KMS-11 (cell line): ENCODE data around the gene GRK5.

Experiments
- H2AFZ ChIP-seq: fragments of 200-600 bp; sonication (generic); 2 replicates; pipeline ENCODE4 v1.6.1; 2016; ENCODE audit warnings: antibody characterized with exemption, mixed run types, low read depth
- H3K27ac ChIP-seq: fragments of 200-600 bp; sonication (generic); 2 replicates; pipeline ENCODE4 v1.6.1; 2016; ENCODE audit warnings: mild to moderate bottlenecking, mixed run types
- H3K27me3 ChIP-seq: fragments of 200-600 bp; sonication (generic); 2 replicates; pipeline ENCODE4 v1.6.1; 2017; ENCODE audit warnings: mild to moderate bottlenecking, low read depth, mixed run types, moderate library complexity; ENCODE audit not compliant: insufficient read depth
- H3K36me3 ChIP-seq: fragments of 200-600 bp; sonication (generic); 2 replicates; pipeline ENCODE4 v1.6.1; 2017; ENCODE audit warnings: mild to moderate bottlenecking, mixed run types; ENCODE audit not compliant: insufficient read depth
- H3K4me1 ChIP-seq: fragments of 200-600 bp; sonication (generic); 2 replicates; pipeline ENCODE4 v1.6.1; 2016; ENCODE audit warnings: mild to moderate bottlenecking, low read depth, mixed run types; ENCODE audit not compliant: poor library complexity, severe bottlenecking
- H3K4me2 ChIP-seq: fragments of 200-600 bp; sonication (generic); 2 replicates; pipeline ENCODE4 v1.7.0; 2016; ENCODE audit warnings: mild to moderate bottlenecking, mixed run types
- H3K4me3 ChIP-seq: fragments of 200-600 bp; sonication (generic); IDR thresholded peaks from 2 replicates; pipeline ENCODE4 v1.6.1; 2017; ENCODE audit warnings: low read depth, low read length, mixed read lengths; ENCODE audit not compliant: insufficient read depth
- H3K79me2 ChIP-seq: fragments of 200-600 bp; sonication (generic); 2 replicates; pipeline ENCODE4 v1.6.1; 2016; ENCODE audit warnings: low read depth, mixed run types; ENCODE audit not compliant: insufficient read depth
- H3K9ac ChIP-seq: fragments of 200-600 bp; sonication (generic); 2 replicates; pipeline ENCODE4 v1.6.1; 2016; ENCODE audit warnings: mild to moderate bottlenecking, mixed run types
- H4K20me1 ChIP-seq: fragments of 200-600 bp; sonication (generic); 2 replicates; pipeline ENCODE4 v1.6.1; 2016; ENCODE audit warnings: mild to moderate bottlenecking, mixed run types; ENCODE audit not compliant: insufficient read depth
- TF ChIP-seq, protein P1 (sequence below): fragments of 200-600 bp; sonication (generic); conservative IDR thresholded peaks from 2 replicates; pipeline ENCODE4 v1.6.1; 2017; ENCODE audit warnings: low read depth, mild to moderate bottlenecking, antibody characterized with exemption, low read length, moderate library complexity, mixed read lengths

The GRK5 gene

DNA sequence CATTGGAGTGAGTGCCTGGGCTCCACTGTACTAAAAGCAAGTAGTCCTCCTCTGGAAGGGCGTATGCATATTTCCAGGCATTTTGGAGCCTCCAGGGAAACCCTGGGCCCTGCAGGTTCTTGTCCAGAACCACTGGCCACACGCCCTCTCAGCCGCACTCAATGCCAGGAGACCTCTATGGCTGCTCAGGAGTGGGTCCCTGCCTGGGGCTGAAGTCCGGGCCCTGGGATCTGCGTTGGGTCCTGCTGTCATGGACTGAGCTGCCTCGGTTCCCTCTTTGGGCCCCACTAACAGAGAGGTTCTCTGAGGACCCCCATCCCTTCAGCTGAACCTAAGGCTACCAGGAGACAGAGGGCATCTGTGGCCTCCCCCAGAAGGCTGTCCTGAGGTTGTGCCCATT lies 58.3 kb downstream of the GRK5 start:
- H3K79me2 ChIP-seq = no peaks in the 10 kb centered on the region
- H3K4me2 ChIP-seq = no peak overlapping the region
- H3K27me3 ChIP-seq = no peaks in the 10 kb centered on the region
- TF ChIP-seq, protein P1, sequence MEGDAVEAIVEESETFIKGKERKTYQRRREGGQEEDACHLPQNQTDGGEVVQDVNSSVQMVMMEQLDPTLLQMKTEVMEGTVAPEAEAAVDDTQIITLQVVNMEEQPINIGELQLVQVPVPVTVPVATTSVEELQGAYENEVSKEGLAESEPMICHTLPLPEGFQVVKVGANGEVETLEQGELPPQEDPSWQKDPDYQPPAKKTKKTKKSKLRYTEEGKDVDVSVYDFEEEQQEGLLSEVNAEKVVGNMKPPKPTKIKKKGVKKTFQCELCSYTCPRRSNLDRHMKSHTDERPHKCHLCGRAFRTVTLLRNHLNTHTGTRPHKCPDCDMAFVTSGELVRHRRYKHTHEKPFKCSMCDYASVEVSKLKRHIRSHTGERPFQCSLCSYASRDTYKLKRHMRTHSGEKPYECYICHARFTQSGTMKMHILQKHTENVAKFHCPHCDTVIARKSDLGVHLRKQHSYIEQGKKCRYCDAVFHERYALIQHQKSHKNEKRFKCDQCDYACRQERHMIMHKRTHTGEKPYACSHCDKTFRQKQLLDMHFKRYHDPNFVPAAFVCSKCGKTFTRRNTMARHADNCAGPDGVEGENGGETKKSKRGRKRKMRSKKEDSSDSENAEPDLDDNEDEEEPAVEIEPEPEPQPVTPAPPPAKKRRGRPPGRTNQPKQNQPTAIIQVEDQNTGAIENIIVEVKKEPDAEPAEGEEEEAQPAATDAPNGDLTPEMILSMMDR = no peak
- H3K4me3 ChIP-seq = no peak overlapping the region
- no peaks in the 10 kb centered on the region for H3K4me1 ChIP-seq
- H3K36me3 ChIP-seq = no peaks in the 10 kb centered on the region
- H3K27ac ChIP-seq = no peak overlapping the region
- H2AFZ ChIP-seq = no peak overlapping the region
- H4K20me1 ChIP-seq = no peaks in the 10 kb centered on the region
- H3K9ac ChIP-seq = no peak overlapping the region

DNA sequence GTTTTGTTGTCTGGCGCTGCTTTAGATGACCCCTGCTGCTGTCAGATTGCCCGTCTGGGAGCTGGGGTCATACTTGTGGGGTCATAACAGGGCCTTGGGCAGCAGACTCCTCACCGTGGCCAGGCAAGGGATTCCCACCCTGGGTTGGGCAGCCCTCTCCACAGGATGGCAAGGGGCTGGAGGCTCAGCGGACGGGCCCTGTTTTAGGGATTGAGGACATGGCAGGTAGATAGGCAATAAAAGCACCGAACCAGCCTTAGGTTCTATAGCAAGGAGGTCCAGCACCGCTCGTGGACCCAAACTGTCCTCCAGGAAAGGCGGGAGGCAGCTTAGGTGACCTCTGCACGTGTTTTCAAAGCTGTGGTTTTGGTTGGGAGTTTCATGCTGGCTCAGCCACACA lies 60.0 kb downstream of the GRK5 start:
- TF ChIP-seq, protein P1 = no peak
- no peaks in the 10 kb centered on the region for H4K20me1 ChIP-seq
- H3K79me2 ChIP-seq = no peaks in the 10 kb centered on the region
- H3K36me3 ChIP-seq = no peaks in the 10 kb centered on the region
- no peak overlapping the region for H2AFZ ChIP-seq
- H3K4me2 ChIP-seq = no peak overlapping the region
- no peaks in the 10 kb centered on the region for H3K27me3 ChIP-seq
- H3K27ac ChIP-seq = no peak overlapping the region
- H3K4me1 ChIP-seq = no peaks in the 10 kb centered on the region
- no peak overlapping the region for H3K4me3 ChIP-seq
- no peak overlapping the region for H3K9ac ChIP-seq

DNA sequence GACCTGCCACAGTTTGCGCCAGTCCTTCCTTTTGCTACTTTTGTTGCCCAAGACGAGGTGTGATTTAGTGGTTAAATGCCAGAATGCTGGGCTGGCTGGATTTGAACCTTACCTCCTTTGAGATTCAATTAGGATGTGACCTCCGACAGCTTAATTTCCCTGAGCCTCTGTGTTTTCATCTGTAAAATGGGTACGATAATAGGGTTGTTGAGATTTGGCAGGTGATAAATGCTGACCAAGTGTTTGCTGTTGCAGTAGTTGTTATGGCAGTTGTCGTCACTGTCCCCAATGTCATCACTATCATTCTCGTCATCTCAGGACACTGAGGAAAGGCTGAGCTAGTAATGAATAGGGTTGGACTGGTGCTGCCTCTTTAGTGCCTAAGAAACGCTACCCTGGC lies 61.1 kb downstream of the GRK5 start:
- no peak overlapping the region for H3K4me2 ChIP-seq
- H3K9ac ChIP-seq = no peak overlapping the region
- no peak overlapping the region for H3K27ac ChIP-seq
- H3K79me2 ChIP-seq = no peaks in the 10 kb centered on the region
- TF ChIP-seq, protein P1 = no peak
- no peak overlapping the region for H3K4me3 ChIP-seq
- H3K27me3 ChIP-seq = no peaks in the 10 kb centered on the region
- H2AFZ ChIP-seq = no peak overlapping the region
- H3K36me3 ChIP-seq = no peaks in the 10 kb centered on the region
- H4K20me1 ChIP-seq = no peaks in the 10 kb centered on the region
- no peaks in the 10 kb centered on the region for H3K4me1 ChIP-seq

DNA sequence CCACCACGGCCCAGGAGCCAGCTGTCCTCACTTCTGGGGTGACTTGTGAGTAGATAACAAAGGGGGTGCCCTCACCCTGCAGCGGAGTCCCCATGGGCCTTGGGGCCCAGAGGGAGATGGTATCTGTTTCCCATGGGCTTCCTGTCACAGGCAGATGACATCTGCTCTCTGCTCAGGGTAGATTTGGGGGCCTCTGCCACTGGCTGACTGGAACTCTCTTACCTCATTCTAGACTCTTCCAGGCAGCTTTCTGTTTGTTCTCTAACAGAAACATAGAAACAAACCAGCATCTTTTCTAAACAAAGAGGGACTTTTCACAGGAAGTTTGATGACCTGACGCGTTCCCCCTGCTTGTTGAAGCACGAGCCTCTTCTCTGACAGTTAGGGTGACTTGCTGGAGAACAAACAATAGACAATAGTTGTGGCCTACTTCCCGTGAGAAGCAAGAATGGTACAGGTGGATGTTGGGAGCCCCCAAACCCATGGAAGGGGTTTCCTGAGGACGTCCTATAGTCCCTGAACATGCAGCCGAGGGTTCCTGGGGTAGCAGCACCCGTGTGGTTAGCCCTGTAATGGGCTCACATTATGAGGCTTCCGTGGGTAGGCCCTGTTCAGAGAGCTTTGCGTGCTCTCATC lies 61.6 kb downstream of the GRK5 start:
- Histone ChIP-seq H3K4me3 (no peak overlapping the region), H3K36me3 (no peaks in the 10 kb centered on the region), H3K79me2 (no peaks in the 10 kb centered on the region), H3K9ac (no peak overlapping the region), H4K20me1 (no peaks in the 10 kb centered on the region), H3K27me3 (no peaks in the 10 kb centered on the region), H3K4me2 (no peak overlapping the region), H3K4me1 (no peaks in the 10 kb centered on the region), H2AFZ (no peak overlapping the region), H3K27ac (no peak overlapping the region)
- TF ChIP-seq, protein P1 = no peak
